Measurements from ENCODE around the gene PDE4B. TPM values are rescaled to one million over a fixed set of nuclear protein-coding genes. Genes with fewer than 3 reads are reported as not detected.

The PDE4B gene
- polyA plus RNA-seq, 1 donor from 2014 or later: 135 TPM

DNA sequence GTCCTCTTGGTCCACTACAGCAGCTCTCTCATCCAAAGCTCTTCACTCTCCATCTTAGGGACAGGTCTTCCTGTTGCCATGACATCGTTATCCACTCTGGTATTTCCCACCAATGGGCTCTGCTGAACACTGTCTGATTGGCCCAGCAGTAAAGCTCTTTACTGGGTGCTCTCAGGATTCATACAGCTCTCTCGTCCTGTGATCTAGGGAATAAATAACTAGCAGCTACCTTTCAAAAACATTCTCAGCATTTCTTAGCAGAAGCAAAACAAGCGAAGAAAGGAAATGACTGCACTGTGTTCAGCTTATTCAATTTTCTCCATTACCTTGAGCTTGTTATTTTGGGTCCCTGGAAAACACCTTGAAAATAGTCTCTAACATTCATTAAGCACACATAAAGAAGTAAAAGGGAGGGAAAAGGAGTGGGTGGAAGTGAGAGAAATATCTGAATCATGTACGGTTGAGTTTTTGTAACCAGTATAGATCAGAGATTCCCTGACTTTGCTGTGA, 577.8 kb downstream of the PDE4B start:
- no peak overlapping the region for H3K4me3 ChIP-seq (ENCODE audit: low read length)
- no peak overlapping the region for H3K9ac ChIP-seq (ENCODE audit: low read length)
- no peaks in the 10 kb centered on the region for H3F3A ChIP-seq (ENCODE audit: insufficient read depth, low read length, poor library complexity, severe bottlenecking)
- H3K9me3 ChIP-seq (ENCODE audit: low read length): no peaks in the 10 kb centered on the region
- H3K27me3 ChIP-seq (ENCODE audit: insufficient read depth, low read depth, low read length): no peaks in the 10 kb centered on the region
- H3K27ac ChIP-seq (ENCODE audit: low read length): no peak overlapping the region
- no peak for TF ChIP-seq MXI1 (conservative IDR thresholded peaks at IDR 0.05; ENCODE audit: poor library complexity, severe bottlenecking)
- H3K79me2 ChIP-seq (replicated peaks; ENCODE audit: insufficient read depth, low read length): no peaks in the 10 kb centered on the region
- no peaks in the 10 kb centered on the region for H4K20me1 ChIP-seq (ENCODE audit: insufficient read depth)
- no peaks in the 10 kb centered on the region for H3K9me2 ChIP-seq (ENCODE audit: insufficient read depth, low read length)
- no peak overlapping the region for H3K4me2 ChIP-seq (ENCODE audit: low read length)
- H2AFZ ChIP-seq (ENCODE audit: low read depth, low read length): no peak overlapping the region
- peaks cover 31% of the 10 kb centered on the region for H3K36me3 ChIP-seq (ENCODE audit: insufficient read depth, low read length)

DNA sequence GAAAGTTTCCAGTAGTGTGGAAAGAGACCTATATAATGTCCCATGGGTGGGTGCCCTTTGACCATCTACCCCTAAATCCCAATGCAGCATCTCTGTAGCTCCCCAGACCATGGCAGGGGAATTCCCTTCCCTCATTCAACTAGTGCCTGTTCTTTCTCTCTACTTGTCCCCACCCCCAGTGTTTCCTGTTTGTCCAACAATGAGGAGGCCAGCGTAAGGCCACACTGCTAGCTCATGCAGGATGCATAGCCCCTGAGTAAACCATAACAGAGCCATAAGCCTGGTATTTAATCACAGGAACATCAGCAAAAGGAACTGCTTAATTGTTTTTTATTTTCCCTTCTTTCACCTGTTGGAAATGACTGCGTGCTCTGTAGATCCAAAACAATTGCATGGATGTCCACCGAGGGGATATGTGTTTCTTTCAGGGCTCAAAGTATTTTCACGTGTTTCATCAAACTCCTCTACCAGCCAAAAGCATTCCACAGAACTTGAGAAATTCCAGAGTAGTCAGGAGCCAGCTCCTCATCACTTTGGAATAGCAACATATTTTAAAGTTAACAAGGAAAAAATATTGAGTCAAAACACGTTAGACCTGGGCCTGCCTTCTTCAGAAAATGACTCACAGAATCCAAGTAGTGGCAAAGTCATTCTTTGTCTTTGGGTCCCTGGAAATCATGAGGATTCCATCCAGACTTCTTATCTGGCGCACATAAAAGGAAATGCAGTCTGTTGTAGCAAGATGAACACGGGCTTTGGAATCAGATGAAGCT, 578.7 kb downstream of the PDE4B start:
- Histone ChIP-seq H3K9ac (ENCODE audit: low read length) (no peak overlapping the region), H3K9me2 (ENCODE audit: insufficient read depth, low read length) (no peaks in the 10 kb centered on the region), H3K27ac (ENCODE audit: low read length) (no peak overlapping the region), H3K4me2 (ENCODE audit: low read length) (no peak overlapping the region), H3K36me3 (ENCODE audit: insufficient read depth, low read length) (peaks cover 29% of the 10 kb centered on the region), H4K20me1 (ENCODE audit: insufficient read depth) (no peaks in the 10 kb centered on the region), H2AFZ (ENCODE audit: low read depth, low read length) (no peak overlapping the region), H3K79me2 (replicated peaks; ENCODE audit: insufficient read depth, low read length) (no peaks in the 10 kb centered on the region), H3K9me3 (ENCODE audit: low read length) (no peaks in the 10 kb centered on the region), H3K4me3 (ENCODE audit: low read length) (no peak overlapping the region), H3F3A (ENCODE audit: insufficient read depth, low read length, poor library complexity, severe bottlenecking) (no peaks in the 10 kb centered on the region), H3K27me3 (ENCODE audit: insufficient read depth, low read depth, low read length) (no peaks in the 10 kb centered on the region)
- TF ChIP-seq POLR2AphosphoS5 (IDR thresholded peaks at IDR 0.05) (no peak), EZH2 (IDR thresholded peaks at IDR 0.05; ENCODE audit: borderline replicate concordance, insufficient read depth, low read length, poor library complexity, severe bottlenecking) (no peak), MXI1 (conservative IDR thresholded peaks at IDR 0.05; ENCODE audit: poor library complexity, severe bottlenecking) (no peak), RAD21 (conservative IDR thresholded peaks at IDR 0.05) (no peak), EP300 (conservative IDR thresholded peaks at IDR 0.05; ENCODE audit: poor library complexity, severe bottlenecking) (no peak), TAF1 (IDR thresholded peaks at IDR 0.05; ENCODE audit: low read depth) (no peak), SMC3 (conservative IDR thresholded peaks at IDR 0.05; ENCODE audit: poor library complexity) (no peak), REST (IDR thresholded peaks at IDR 0.05; ENCODE audit: borderline replicate concordance) (no peak)
- TF ChIP-seq, protein P1, sequence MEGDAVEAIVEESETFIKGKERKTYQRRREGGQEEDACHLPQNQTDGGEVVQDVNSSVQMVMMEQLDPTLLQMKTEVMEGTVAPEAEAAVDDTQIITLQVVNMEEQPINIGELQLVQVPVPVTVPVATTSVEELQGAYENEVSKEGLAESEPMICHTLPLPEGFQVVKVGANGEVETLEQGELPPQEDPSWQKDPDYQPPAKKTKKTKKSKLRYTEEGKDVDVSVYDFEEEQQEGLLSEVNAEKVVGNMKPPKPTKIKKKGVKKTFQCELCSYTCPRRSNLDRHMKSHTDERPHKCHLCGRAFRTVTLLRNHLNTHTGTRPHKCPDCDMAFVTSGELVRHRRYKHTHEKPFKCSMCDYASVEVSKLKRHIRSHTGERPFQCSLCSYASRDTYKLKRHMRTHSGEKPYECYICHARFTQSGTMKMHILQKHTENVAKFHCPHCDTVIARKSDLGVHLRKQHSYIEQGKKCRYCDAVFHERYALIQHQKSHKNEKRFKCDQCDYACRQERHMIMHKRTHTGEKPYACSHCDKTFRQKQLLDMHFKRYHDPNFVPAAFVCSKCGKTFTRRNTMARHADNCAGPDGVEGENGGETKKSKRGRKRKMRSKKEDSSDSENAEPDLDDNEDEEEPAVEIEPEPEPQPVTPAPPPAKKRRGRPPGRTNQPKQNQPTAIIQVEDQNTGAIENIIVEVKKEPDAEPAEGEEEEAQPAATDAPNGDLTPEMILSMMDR (IDR thresholded peaks at IDR 0.05; ENCODE audit: poor library complexity, severe bottlenecking): no peak

Data from neural cell (in vitro differentiated cells).